ENCODE measurements around the gene GPC6.

- TF ChIP-seq CTCF (IDR thresholded peaks at IDR 0.05) (no peak), POLR2A (IDR thresholded peaks at IDR 0.05) (no peak)
Measured at GRCh38 chr13:94291631-94292322, 1065.2 kb downstream of the GPC6 start.

All from vagina (tissue), 2 donors.